Transverse colon (tissue), 4 donors: Measurements from ENCODE around the gene RBM10.

Source experiments
- EP300 ChIP-seq: sonication (generic); formaldehyde crosslinking; IDR thresholded peaks from one replicate; pipeline ENCODE4 v1.6.1; 2017; ENCODE audit warnings: antibody characterized with exemption, low read depth
- POLR2A ChIP-seq: fragments of 450-650 bp; IDR thresholded peaks from one replicate; pipeline ENCODE4 v1.6.1; 2016; ENCODE audit warnings: antibody characterized with exemption, mild to moderate bottlenecking, moderate library complexity
- POLR2AphosphoS5 ChIP-seq, 3 donors: sonication (generic); formaldehyde crosslinking; IDR thresholded peaks; one replicate each; pipeline ENCODE4 v1.6.1; 2016; ENCODE audit warnings: antibody characterized with exemption in 3 of 3
- TF ChIP-seq, protein P1 (sequence below), 5 experiments: fragments of 200-600 bp in 3 of 5; fragments of 450-650 bp in 2 of 5; sonication (generic) in 3 of 5; IDR thresholded peaks; 1 replicate in 2 of 5; 2 replicates in 3 of 5; pipeline ENCODE4 v1.5.1; 2016 to 2017; ENCODE audit warnings: antibody characterized with exemption in 5 of 5, inconsistent platforms in 3 of 5, mild to moderate bottlenecking in 2 of 5, moderate library complexity in 1 of 5

DNA sequence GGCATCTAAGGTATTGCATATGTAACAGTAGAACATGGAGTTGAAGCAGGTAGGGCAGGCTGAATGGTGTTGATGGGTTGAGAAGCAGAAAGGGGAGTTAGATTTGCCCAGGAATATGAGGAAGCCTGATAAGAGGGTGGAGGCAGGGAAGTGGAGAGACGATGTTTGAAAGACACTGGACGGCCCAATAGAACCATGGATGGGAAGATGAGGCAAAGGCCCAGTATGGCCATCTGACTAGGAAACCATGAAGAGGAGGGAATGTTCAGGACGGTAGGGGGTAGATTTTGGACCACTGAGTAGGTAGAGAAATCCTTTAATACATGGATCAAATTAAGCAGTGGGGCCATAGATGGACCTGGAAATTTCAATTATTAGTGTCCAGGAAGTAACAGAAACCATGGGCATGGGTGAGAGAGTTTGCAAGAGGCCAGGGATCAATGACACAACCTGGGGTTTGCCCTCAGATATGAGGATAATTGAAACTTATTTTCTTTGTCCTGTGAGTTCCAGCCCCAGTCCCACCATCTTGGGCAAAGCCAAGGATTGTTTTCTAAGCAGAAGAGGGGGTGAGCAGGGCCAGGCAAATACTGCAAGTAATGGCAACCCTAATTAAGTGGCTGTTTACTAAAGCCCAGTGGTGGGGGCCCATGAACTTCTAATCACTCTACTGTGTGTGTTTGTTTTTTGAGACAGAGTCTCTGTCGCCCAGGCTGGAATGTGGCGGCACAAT lies 85.3 kb downstream of the RBM10 start:
- TF ChIP-seq, protein P1, sequence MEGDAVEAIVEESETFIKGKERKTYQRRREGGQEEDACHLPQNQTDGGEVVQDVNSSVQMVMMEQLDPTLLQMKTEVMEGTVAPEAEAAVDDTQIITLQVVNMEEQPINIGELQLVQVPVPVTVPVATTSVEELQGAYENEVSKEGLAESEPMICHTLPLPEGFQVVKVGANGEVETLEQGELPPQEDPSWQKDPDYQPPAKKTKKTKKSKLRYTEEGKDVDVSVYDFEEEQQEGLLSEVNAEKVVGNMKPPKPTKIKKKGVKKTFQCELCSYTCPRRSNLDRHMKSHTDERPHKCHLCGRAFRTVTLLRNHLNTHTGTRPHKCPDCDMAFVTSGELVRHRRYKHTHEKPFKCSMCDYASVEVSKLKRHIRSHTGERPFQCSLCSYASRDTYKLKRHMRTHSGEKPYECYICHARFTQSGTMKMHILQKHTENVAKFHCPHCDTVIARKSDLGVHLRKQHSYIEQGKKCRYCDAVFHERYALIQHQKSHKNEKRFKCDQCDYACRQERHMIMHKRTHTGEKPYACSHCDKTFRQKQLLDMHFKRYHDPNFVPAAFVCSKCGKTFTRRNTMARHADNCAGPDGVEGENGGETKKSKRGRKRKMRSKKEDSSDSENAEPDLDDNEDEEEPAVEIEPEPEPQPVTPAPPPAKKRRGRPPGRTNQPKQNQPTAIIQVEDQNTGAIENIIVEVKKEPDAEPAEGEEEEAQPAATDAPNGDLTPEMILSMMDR (IDR thresholded peaks at IDR 0.05) = no peak
- no peak for TF ChIP-seq EP300
- TF ChIP-seq POLR2AphosphoS5 (IDR thresholded peaks at IDR 0.05) = no peak
- TF ChIP-seq POLR2A = no peak
